HG03175 (cell line): ENCODE measurements around the gene FCGR3A.

Experiments
- ATAC-seq: cut with Tn5 transposase; IDR thresholded peaks from one replicate; pipeline ENCODE4 v1.9.1; 2021; ENCODE audit warnings: mild to moderate bottlenecking, moderate library complexity; ENCODE audit not compliant: unreplicated experiment

FCGR3A gene

DNA sequence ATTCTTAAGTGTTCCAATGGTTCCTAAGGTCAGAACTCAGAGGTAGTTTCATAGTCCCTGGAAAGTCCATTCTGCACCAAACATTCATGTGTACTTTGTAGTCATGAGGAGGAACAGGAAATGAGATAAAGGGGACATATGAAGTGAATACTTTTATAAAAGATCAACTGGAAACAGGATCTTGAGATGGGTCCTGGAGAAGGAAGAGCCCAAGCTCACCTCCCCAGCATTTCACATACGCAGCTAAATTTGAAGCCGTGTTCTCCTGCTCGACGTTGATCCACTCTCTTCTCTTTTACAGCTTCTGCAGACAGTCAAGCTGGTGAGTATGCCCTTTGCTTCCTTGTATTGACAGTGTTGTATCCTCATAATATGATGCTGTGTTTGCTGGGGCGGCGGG is 43.9 kb downstream of the FCGR3A start:
- ATAC-seq = no peak

DNA sequence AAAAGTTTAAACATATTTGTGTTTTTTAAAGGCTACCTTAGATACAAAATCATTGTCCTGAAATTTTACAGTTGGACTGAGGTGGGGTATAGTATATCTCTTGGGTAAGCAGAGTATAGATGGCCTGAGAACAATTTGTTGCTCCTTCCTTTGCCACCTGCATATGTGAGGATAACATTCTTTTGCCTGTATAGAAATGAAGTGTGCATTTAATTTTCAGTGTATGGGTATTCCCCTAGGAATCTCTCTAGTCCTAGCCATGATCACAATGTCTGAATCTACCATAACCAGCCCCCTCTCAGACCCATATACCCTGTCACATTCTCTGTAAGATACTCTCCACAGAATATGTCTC is 46.2 kb downstream of the FCGR3A start:
- ATAC-seq = no peak

DNA sequence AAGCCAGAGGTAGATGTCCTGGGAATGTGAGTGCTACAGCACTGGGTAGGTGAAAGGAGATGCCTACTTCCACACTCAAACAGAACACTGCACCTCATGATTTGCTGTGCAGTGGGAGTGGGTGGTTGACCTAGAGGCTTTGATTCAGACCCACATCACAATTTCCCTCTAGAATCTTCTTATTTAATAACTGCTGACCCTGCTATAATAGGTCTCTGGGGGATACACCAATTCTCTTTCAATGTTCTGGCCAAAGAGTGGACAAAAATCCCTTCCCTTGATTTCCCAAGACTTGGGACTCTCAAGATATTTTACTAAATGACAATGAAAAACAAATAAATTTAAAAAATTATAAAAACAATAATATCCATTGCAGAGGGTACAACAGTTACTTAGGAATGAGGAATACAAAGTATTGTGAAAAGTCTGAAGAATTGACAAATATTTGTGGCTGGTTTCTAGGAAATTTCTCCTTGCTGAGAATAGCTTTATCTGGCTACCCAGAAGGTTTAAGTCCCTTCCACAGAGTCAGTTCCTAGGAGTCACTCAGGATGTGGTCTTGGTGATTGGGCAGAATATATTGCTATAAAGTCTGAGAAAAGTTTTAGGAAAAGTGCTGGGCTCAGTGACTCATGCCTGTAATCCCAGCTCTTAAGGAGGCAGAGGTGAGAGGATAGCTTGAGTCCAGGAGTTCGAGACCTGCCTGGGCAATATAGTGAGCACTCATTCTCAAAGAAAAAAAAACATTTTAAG is 46.8 kb downstream of the FCGR3A start:
- ATAC-seq = no peak

DNA sequence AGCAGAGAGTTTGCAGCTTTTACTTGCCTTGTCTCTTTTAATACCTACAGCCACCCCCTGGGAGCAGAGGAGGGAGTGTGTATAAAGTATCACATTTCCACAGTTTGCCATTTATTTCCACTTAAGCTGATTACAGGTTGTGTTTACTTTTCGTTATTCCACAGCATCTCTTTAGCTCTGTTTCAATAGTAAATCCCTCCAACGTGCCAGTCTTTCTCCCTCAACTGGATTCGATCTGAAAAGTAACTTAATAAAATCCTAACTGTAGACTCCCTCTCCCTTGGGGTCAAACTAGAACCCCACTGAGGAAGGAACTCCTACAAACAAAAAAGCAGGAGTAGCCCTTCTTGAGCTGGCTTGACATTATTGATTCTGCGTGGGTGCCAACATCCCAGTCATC is 47.4 kb downstream of the FCGR3A start:
- no peak for ATAC-seq

DNA sequence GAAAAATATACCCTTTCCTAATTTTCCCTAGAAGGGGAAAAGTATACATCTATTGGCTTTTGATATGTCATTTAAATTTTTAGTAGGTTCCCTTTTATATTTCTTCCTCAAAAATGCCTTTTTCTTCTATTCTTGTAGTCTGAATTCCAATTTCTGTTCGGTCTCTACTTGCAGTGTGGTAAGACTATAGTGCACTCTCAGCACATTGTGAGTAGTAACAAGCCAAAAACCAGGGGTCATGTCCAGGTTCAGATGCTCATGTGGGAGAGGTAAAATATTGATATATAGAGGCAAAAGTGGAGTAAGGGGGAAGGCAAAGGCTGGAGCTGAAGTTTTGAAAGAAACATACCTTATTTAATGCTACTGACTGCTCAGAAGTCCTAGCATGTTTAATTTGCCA is 48.4 kb downstream of the FCGR3A start:
- no peak for ATAC-seq

DNA sequence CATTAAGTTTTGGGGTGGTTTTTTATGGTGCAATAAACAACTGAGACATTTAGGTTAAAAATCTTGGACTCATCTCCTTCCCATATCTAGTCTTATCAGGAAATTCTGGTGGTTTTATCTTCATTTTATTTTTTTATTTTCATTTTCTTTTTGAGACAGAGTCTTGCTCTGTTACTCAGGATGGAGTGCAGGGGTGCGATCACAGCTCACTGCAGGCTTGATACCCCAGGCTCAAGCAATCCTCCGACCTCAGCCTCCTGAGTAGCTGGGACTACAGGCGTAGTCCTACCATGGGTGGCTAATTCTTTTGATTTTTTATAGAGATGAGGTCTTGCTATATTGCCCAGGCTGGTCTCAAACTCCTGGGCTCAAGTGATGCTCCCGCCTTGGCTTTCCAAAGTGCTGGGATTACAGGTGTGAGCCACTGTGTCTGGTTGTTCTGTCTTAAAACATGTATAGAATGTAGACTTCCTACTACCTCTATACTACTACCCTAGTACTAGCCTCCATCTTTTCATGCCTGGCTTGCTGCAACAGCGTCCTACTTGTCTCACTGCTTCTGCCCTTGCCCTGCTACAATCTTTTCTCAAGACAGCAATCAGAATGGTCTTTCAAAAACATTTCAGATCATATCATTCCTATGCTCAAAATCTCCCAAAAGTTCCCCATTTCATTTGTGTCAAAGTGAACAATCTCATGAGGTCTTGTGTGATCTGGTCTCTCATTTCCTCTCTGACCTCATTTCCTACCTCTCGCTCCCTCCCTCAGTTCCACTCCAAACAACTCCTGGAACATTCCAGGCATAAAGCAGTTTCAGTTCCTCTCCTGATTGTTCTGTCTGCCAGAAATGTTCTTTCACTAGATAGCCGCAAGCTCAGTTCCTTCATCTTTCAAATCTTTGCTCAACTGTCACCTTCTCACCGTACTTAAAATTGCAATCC is 50.2 kb downstream of the FCGR3A start:
- no peak for ATAC-seq

DNA sequence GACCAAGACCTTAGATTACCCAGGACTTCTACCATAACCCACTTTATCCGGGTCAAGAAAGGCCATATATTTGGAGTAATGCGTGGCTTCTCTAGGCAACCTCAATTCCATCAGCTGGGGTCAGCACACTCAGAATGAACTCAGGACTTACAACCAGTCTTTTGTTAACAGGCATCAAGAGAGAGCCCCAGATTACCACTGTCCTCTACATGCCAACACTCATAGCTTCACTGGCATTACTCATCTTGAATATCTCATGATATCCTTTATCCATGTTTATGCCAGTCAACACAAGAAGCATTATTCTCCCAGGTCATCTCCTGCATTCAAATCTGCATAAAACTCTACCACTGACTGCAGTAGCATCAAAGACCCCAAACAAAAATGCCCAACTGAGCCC is 51.0 kb downstream of the FCGR3A start:
- no peak for ATAC-seq

DNA sequence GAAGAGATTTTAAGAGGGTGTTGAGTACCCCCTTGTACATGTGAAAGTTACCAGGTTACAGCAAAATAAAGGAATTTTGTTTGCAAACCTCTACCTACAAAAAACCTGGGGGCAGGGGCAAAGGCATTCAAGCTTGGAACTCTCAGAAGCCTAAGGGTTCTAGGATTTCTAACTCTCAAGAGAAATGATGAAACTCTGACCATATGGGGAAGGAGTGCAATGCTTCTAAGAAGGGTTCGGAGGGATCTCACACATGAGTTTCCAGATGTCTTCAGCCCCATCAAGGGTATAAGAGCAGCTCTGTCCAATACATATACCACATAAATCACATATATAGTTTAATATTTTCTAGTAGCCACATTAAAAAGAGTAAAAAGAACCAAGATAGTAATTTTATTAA is 51.7 kb downstream of the FCGR3A start:
- ATAC-seq = no peak

DNA sequence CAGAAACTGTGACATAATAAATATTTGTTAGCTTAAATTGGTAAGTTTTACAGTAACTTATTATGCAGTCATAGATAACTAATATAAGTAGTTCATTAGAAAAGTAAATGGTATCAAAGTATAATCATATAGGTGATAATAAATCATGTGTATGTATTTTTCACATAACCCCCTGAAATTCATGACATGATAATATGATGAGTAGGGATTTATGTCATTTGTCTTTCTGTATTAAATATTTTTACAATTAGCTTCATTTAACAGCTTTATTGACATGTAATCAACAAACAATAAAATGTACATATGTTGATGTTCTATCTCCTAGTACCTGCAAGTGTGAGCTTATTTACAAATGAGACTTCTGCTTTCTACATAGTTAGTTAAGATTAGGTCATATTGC is 54.1 kb downstream of the FCGR3A start:
- no peak for ATAC-seq

DNA sequence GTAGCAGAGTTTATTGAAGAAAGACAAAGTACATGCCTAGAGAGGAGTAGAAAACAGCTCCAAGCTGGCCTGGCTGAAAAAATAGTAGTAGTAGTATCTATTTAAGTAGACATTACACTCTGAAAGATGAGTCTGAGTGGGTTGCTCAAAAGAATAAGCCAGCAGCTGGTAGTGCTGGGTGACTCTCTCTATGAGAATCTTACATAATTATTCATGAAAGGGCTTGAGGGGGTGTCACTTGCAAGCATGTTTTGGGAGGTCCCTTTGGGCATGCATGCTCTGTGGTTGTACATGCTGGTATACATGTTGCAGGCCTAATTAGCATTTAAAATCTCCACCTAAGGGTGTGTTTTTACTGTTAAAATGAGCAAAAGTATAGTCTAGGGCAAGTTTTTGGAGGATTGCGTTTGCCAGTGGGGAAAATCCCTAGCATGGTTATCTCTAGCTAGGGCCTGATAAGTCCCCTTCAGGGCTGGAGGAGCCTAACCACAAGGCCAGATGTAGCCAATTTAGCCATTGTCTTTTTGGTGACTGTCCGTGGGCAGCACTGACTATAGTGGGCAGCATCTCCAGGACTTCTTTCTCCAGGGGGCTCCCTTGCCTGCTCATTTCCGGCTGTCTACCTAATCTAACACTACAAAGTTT is 55.4 kb downstream of the FCGR3A start:
- ATAC-seq = no peak

DNA sequence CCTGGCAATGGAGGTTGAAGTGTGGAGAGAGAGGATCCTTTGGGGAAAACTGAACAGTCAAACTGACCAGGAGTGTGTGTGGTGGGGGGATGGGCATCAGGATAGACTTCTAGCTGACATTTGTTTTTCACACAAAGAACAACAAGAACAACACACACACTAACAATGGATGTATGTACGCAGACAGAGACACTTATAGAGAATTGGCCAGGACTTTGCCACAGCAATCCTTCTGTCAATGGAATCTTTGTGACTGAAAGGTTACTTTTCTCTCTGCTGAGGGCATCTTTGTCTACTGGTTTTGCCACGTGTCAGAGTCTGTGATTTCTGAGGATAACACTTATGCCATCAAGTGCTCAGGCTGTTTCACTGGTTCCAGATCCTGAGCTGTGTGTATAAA is 56.8 kb downstream of the FCGR3A start:
- ATAC-seq = no peak
